ENCODE measurements around the gene BAIAP2L1.
A peak's percentile ranks its signal among the peaks of the same experiment; 100 is the strongest.

Gene BAIAP2L1

GRCh38 chr7:98251601-98252424 is 149.1 kb downstream of the BAIAP2L1 start, which contains the start of gene TECPR1:
TSS of gene TECPR1 (minus strand) at chr7:98252232. CDS start at chr7:98246146, 6,086 bp downstream.
- Histone ChIP-seq H3K27me3 (ENCODE audit: insufficient read depth, insufficient read length) (no peaks in the 10 kb centered on the region), H3K9ac (ENCODE audit: insufficient read length, low read depth) (peak within 1 kb of the TSS; percentile 85), H3K4me3 (ENCODE audit: insufficient read length, low read depth) (peak within 1 kb of the TSS; percentile 81), H3K9me3 (ENCODE audit: insufficient read depth, low read length) (no peaks in the 10 kb centered on the region), H3K4me1 (ENCODE audit: insufficient read depth, insufficient read length) (no peaks in the 10 kb centered on the region), H3K36me3 (ENCODE audit: insufficient read depth, insufficient read length, low read length) (peaks cover 3% of the 10 kb centered on the region)
- TF ChIP-seq SUZ12 (IDR thresholded peaks at IDR 0.05; ENCODE audit: extremely low read depth, insufficient read depth, insufficient read length) = no peak
- TF ChIP-seq ZNF274 (IDR thresholded peaks at IDR 0.05; ENCODE audit: low read depth, low read length) = no peak
- TF ChIP-seq YY1 (IDR thresholded peaks at IDR 0.05; ENCODE audit: insufficient read depth, insufficient read length) = no peak
- peak; percentile 81 for DNase-seq (ENCODE audit: low read depth, low spot score)

DNA sequence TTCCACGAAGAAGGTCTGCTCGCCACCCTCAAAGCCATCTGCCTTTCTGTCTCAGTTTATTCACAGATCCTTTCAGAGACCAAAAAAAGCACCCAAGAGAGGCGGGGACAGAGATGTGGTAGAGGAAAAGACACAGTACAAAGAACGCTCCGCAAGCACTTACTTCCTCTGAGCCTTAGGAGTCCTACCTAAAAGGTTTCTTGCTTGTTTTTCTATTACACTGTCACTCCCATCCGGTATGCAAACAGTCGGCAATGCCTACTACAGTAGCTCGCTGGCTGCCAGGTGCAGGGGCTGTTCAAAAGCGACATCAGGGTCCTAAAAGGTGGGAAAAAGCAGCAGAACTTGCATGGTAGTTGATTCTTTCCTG is 149.7 kb downstream of the BAIAP2L1 start:
- Histone ChIP-seq H3K4me1 (ENCODE audit: insufficient read depth, insufficient read length) (no peaks in the 10 kb centered on the region), H3K4me3 (ENCODE audit: insufficient read length, low read depth) (peak overlapping the region; percentile 81), H3K9ac (ENCODE audit: insufficient read length, low read depth) (peak overlapping the region; percentile 57), H3K9me3 (ENCODE audit: insufficient read depth, low read length) (no peaks in the 10 kb centered on the region), H3K36me3 (ENCODE audit: insufficient read depth, insufficient read length, low read length) (no peaks in the 10 kb centered on the region), H3K27me3 (ENCODE audit: insufficient read depth, insufficient read length) (no peaks in the 10 kb centered on the region)
- DNase-seq (ENCODE audit: low read depth, low spot score) = no peak
- TF ChIP-seq ZNF274 (IDR thresholded peaks at IDR 0.05; ENCODE audit: low read depth, low read length) = no peak
- TF ChIP-seq SUZ12 (IDR thresholded peaks at IDR 0.05; ENCODE audit: extremely low read depth, insufficient read depth, insufficient read length) = no peak
- TF ChIP-seq YY1 (IDR thresholded peaks at IDR 0.05; ENCODE audit: insufficient read depth, insufficient read length) = no peak

DNA sequence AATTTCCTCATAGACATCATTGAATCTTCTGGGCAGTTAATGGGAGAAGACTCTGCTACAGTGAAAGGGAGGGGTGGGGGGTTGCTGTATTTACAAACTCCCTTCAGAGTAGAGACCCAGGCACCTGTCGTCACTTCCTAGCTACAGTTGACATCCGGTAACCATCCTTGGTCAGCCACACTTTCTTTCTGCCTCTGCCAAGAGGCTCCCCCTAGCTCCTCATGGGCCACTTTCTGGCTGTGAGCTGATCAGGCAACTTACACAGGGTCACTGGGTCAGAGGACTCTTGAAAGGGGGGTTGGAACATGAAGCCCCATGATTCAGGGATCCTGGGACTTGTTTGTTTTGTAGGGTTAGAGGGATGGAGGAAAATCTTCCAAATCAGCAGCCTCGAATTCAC is 150.1 kb downstream of the BAIAP2L1 start:
- DNase-seq (ENCODE audit: low read depth, low spot score) = no peak
- no peak for TF ChIP-seq YY1 (IDR thresholded peaks at IDR 0.05; ENCODE audit: insufficient read depth, insufficient read length)
- no peak for TF ChIP-seq SUZ12 (IDR thresholded peaks at IDR 0.05; ENCODE audit: extremely low read depth, insufficient read depth, insufficient read length)
- no peak for TF ChIP-seq ZNF274 (IDR thresholded peaks at IDR 0.05; ENCODE audit: low read depth, low read length)
- Histone ChIP-seq H3K36me3 (ENCODE audit: insufficient read depth, insufficient read length, low read length) (no peaks in the 10 kb centered on the region), H3K4me3 (ENCODE audit: insufficient read length, low read depth) (peak overlapping the region; percentile 81), H3K9ac (ENCODE audit: insufficient read length, low read depth) (peak overlapping the region; percentile 57), H3K27me3 (ENCODE audit: insufficient read depth, insufficient read length) (no peaks in the 10 kb centered on the region), H3K4me1 (ENCODE audit: insufficient read depth, insufficient read length) (no peaks in the 10 kb centered on the region), H3K9me3 (ENCODE audit: insufficient read depth, low read length) (no peaks in the 10 kb centered on the region)

GRCh38 chr7:98249106-98249505 is 151.8 kb downstream of the BAIAP2L1 start:
- Histone ChIP-seq H3K4me3 (ENCODE audit: insufficient read length, low read depth) (no peak overlapping the region), H3K27me3 (ENCODE audit: insufficient read depth, insufficient read length) (no peaks in the 10 kb centered on the region), H3K4me1 (ENCODE audit: insufficient read depth, insufficient read length) (no peaks in the 10 kb centered on the region), H3K9ac (ENCODE audit: insufficient read length, low read depth) (no peak overlapping the region), H3K36me3 (ENCODE audit: insufficient read depth, insufficient read length, low read length) (peaks cover 3% of the 10 kb centered on the region), H3K9me3 (ENCODE audit: insufficient read depth, low read length) (no peaks in the 10 kb centered on the region)
- TF ChIP-seq ZNF274 (IDR thresholded peaks at IDR 0.05; ENCODE audit: low read depth, low read length) (no peak), YY1 (IDR thresholded peaks at IDR 0.05; ENCODE audit: insufficient read depth, insufficient read length) (no peak), SUZ12 (IDR thresholded peaks at IDR 0.05; ENCODE audit: extremely low read depth, insufficient read depth, insufficient read length) (no peak)
- no peak for DNase-seq (ENCODE audit: low read depth, low spot score)

- Histone ChIP-seq H3K27me3 (ENCODE audit: insufficient read depth, insufficient read length) (no peaks in the 10 kb centered on the region), H3K4me3 (ENCODE audit: insufficient read length, low read depth) (no peak overlapping the region), H3K9me3 (ENCODE audit: insufficient read depth, low read length) (no peaks in the 10 kb centered on the region), H3K36me3 (ENCODE audit: insufficient read depth, insufficient read length, low read length) (peaks cover 4% of the 10 kb centered on the region), H3K4me1 (ENCODE audit: insufficient read depth, insufficient read length) (no peaks in the 10 kb centered on the region), H3K9ac (ENCODE audit: insufficient read length, low read depth) (no peak overlapping the region)
- no peak for DNase-seq (ENCODE audit: low read depth, low spot score)
- TF ChIP-seq ZNF274 (IDR thresholded peaks at IDR 0.05; ENCODE audit: low read depth, low read length) (no peak), SUZ12 (IDR thresholded peaks at IDR 0.05; ENCODE audit: extremely low read depth, insufficient read depth, insufficient read length) (no peak), YY1 (IDR thresholded peaks at IDR 0.05; ENCODE audit: insufficient read depth, insufficient read length) (no peak)
These were observed 152.7 kb downstream of the BAIAP2L1 start for GRCh38 chr7:98248156-98248555.

GRCh38 chr7:98244871-98245270 is 156.0 kb downstream of the BAIAP2L1 start:
- Histone ChIP-seq H3K36me3 (ENCODE audit: insufficient read depth, insufficient read length, low read length) (peaks cover 8% of the 10 kb centered on the region), H3K4me1 (ENCODE audit: insufficient read depth, insufficient read length) (peaks cover 2% of the 10 kb centered on the region), H3K27me3 (ENCODE audit: insufficient read depth, insufficient read length) (no peaks in the 10 kb centered on the region), H3K9me3 (ENCODE audit: insufficient read depth, low read length) (no peaks in the 10 kb centered on the region), H3K4me3 (ENCODE audit: insufficient read length, low read depth) (no peak overlapping the region), H3K9ac (ENCODE audit: insufficient read length, low read depth) (no peak overlapping the region)
- TF ChIP-seq SUZ12 (IDR thresholded peaks at IDR 0.05; ENCODE audit: extremely low read depth, insufficient read depth, insufficient read length) (no peak), YY1 (IDR thresholded peaks at IDR 0.05; ENCODE audit: insufficient read depth, insufficient read length) (no peak), ZNF274 (IDR thresholded peaks at IDR 0.05; ENCODE audit: low read depth, low read length) (no peak)
- DNase-seq (ENCODE audit: low read depth, low spot score) = no peak

- peaks cover 2% of the 10 kb centered on the region for H3K4me1 ChIP-seq (ENCODE audit: insufficient read depth, insufficient read length)
- H3K27me3 ChIP-seq (ENCODE audit: insufficient read depth, insufficient read length) = no peaks in the 10 kb centered on the region
- no peak for DNase-seq (ENCODE audit: low read depth, low spot score)
- H3K9ac ChIP-seq (ENCODE audit: insufficient read length, low read depth) = no peak overlapping the region
- no peaks in the 10 kb centered on the region for H3K9me3 ChIP-seq (ENCODE audit: insufficient read depth, low read length)
- TF ChIP-seq ZNF274 (IDR thresholded peaks at IDR 0.05; ENCODE audit: low read depth, low read length) = no peak
- no peak for TF ChIP-seq YY1 (IDR thresholded peaks at IDR 0.05; ENCODE audit: insufficient read depth, insufficient read length)
- TF ChIP-seq SUZ12 (IDR thresholded peaks at IDR 0.05; ENCODE audit: extremely low read depth, insufficient read depth, insufficient read length) = no peak
- no peak overlapping the region for H3K4me3 ChIP-seq (ENCODE audit: insufficient read length, low read depth)
- H3K36me3 ChIP-seq (ENCODE audit: insufficient read depth, insufficient read length, low read length) = peaks cover 16% of the 10 kb centered on the region
These were observed 158.0 kb downstream of the BAIAP2L1 start for GRCh38 chr7:98242934-98243333.
